Adrenal gland (tissue), 12 donors: ENCODE measurements around the gene RAPGEF4. TPM values are rescaled to one million over a fixed set of nuclear protein-coding genes. Genes with fewer than 3 reads are reported as not detected.

Source experiments
- DNase-seq, 7 donors: peaks; one replicate each; pipeline ENCODE4 v3.0.0-alpha.2; 2019 to 2020
- H3K27ac ChIP-seq, 5 donors: fragments of 200-600 bp; sonication (generic) in 4 of 5; 1 replicate in 3 of 5; 2 replicates in 2 of 5; pipeline versions ENCODE4 v1.5.1 to v1.8.0; 2016 to 2020; ENCODE audit warnings: mild to moderate bottlenecking in 1 of 5
- H3K27me3 ChIP-seq: fragments of 200-600 bp; 2 replicates; pipeline ENCODE4 v1.8.0; 2021
- H3K36me3 ChIP-seq, 2 donors: fragments of 200-600 bp; replicated peaks in 1 of 2; 1 replicate in 1 of 2; 2 replicates in 1 of 2; pipeline versions ENCODE4 v1.5.1 to v1.8.0; 2018 to 2022
- H3K4me1 ChIP-seq, 2 donors: fragments of 200-600 bp; replicated peaks in 1 of 2; 1 replicate in 1 of 2; 2 replicates in 1 of 2; pipeline versions ENCODE4 v1.5.1 to v1.8.0; 2018 to 2021
- H3K4me3 ChIP-seq, 4 donors: fragments of 200-600 bp; sonication (generic) in 3 of 4; one replicate each; pipeline ENCODE4 v1.5.1; 2016 to 2018
- H3K9me3 ChIP-seq, 3 donors: fragments of 200-600 bp; sonication (generic) in 1 of 3; replicated peaks in 1 of 3; 1 replicate in 2 of 3; 2 replicates in 1 of 3; pipeline versions ENCODE4 v1.5.1 to v1.8.0; 2016 to 2021
- POLR2A ChIP-seq, 2 donors: fragments of 450-650 bp; IDR thresholded peaks; one replicate each; pipeline ENCODE4 v1.6.1; 2017; ENCODE audit warnings: antibody characterized with exemption in 2 of 2, mild to moderate bottlenecking in 2 of 2, moderate library complexity in 1 of 2
- WGBS, 4 donors: extraction: QIAGEN DNeasy Blood & Tissue Kit in 2 of 4; methylation state at CpG; one replicate each; pipeline versions ENCODE4 v1.1.5 to v1.1.7; 2013 to 2017; 5-methylcytosine and 5-hydroxymethylcytosine counted together
- intact Hi-C, 2 donors: fragments of 100-400 bp; cut with DNase I; formaldehyde crosslinking; loops; one replicate each; pipeline versions ENCODE4 v1.14.1 to v1.15.0; 2022 to 2023
- polyA plus RNA-seq, 3 donors: library from polyadenylated mRNA; stranded (reverse); fragments of 200-250 nt in 2 of 3; fragments of 350-450 nt in 1 of 3; fragmentation: Illumina TruSeq in 1 of 3; extraction: RNeasy Lipid Tissue Mini Kit (QIAGEN cat#74804) in 1 of 3; gene quantifications; one replicate each; pipeline ENCODE4 v1.2.3, GENCODE V29; 2013 to 2014
- total RNA-seq, 9 donors: library from RNA; depleted of rRNA in 4 of 9; stranded (reverse); fragments of >200 nt in 4 of 9; fragments of 120-200 nt in 1 of 9; fragmentation: NEBNext Ultra II Directional in 1 of 9; extraction: Animal tissue kit (Norgen Biotek cat#: 25700) in 1 of 9; gene quantifications; one replicate each; pipeline versions ENCODE4 v1.1.0 to v1.2.4, GENCODE V29; 2013 to 2023
- TF ChIP-seq, protein P1 (sequence below), 6 experiments: fragments of 450-650 bp in 4 of 6; fragments of 200-600 bp in 2 of 6; sonication (generic) in 1 of 6; IDR thresholded peaks; 1 replicate in 5 of 6; 2 replicates in 1 of 6; pipeline versions ENCODE4 v1.5.1 to v1.8.0; 2016 to 2021; ENCODE audit warnings: antibody characterized with exemption in 6 of 6, mild to moderate bottlenecking in 2 of 6, moderate library complexity in 1 of 6
- donor health status: healthy with polysubstance abuse.
- donor health status: Bipolar disorder and iron deficiency.
- donor health status: DM: yes; HTN: yes; CAD: no.
- donor health status: DM: no; HTN: no; CAD: no.
- donor health status: DM: no; HTN: no; CAD: no.
- donor health status: DM: yes; HTN: yes; CAD: no.

RAPGEF4 gene
- total and polyA plus RNA-seq, 12 donors, result 24.8 to 288 (median 101) TPM

DNA sequence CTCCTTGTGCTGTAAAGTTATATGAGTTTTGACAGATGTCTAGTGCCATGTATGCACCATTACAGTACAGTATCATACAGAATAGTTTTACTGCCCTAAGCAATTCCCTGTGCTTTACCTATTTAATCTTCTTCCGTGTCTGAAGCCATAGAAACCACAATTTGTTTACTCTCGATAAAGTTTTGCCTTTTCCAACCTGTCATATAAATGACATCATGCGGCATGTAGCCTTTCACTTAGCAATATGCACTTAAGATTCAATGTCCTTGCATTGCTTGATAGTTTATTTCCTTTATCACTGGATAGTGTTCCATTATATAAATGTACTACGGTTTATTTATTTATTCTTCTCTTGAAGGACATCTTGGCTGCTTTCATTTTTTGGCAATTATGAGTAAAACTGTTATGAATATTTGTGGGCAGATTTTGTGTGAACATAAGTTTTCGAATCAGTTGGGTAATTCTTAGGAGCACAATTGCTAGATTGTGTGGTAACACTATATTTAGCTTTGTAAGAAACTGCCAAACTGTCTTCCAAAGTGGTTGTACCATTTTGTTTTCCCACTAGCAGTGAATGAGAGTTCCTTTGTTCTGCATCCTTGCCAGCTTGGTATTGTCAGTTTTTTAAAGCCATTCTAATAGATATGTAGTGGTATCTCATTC lies 203.2 kb downstream of the RAPGEF4 start:
- intact Hi-C loops, result no loop called here

DNA sequence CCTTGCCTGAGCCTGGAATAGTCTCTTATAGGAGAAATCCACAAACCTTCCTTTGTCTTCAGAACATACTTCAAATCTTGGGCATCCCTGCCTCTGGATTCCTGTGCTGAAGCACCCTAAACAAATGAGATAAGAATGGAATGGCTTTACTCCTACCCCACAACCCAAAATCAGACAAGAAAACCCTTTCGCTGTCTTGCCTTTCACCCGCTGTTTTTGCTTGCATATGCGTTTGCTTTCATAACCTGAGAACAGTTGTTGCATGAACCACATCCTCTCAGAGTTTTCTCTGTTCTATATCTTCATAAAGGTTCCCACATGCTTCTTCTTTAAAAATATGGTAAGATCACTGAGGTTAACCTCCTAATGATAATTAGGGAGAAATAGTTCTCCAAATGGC lies 207.9 kb downstream of the RAPGEF4 start:
- Histone ChIP-seq H3K4me3 (no peak overlapping the region), H3K4me1 (peaks cover 25 to 29% of the 10 kb centered on the region in 2 donors), H3K27ac (no peak overlapping the region), H3K9me3 (no peaks in the 10 kb centered on the region), H3K36me3 (no peaks in the 10 kb centered on the region), H3K27me3 (no peaks in the 10 kb centered on the region)
- 79 to 90% (median 84%) methylated on average over 3 of the region's 3 CpGs for WGBS, 4 donors
- DNase-seq, result no peak
- TF ChIP-seq, protein P1, sequence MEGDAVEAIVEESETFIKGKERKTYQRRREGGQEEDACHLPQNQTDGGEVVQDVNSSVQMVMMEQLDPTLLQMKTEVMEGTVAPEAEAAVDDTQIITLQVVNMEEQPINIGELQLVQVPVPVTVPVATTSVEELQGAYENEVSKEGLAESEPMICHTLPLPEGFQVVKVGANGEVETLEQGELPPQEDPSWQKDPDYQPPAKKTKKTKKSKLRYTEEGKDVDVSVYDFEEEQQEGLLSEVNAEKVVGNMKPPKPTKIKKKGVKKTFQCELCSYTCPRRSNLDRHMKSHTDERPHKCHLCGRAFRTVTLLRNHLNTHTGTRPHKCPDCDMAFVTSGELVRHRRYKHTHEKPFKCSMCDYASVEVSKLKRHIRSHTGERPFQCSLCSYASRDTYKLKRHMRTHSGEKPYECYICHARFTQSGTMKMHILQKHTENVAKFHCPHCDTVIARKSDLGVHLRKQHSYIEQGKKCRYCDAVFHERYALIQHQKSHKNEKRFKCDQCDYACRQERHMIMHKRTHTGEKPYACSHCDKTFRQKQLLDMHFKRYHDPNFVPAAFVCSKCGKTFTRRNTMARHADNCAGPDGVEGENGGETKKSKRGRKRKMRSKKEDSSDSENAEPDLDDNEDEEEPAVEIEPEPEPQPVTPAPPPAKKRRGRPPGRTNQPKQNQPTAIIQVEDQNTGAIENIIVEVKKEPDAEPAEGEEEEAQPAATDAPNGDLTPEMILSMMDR (IDR thresholded peaks at IDR 0.05), result no peak
- TF ChIP-seq POLR2A (IDR thresholded peaks at IDR 0.05), result no peak
- intact Hi-C loops, result no loop called here

More for the DNA sequence above, 203.2 kb downstream of the RAPGEF4 start:
- H3K9me3 ChIP-seq, result no peaks in the 10 kb centered on the region
- H3K27me3 ChIP-seq, result no peaks in the 10 kb centered on the region
- H3K36me3 ChIP-seq, result no peaks in the 10 kb centered on the region
- no peak overlapping the region for H3K4me3 ChIP-seq
- no peak for DNase-seq
- peaks cover 9 to 22% of the 10 kb centered on the region in 2 donors for H3K4me1 ChIP-seq
- TF ChIP-seq, protein P1 (IDR thresholded peaks at IDR 0.05), result no peak
- TF ChIP-seq POLR2A (IDR thresholded peaks at IDR 0.05), result no peak
- peak overlapping the region in 2 of 5 donors; percentile 11 to 25 for H3K27ac ChIP-seq
- 53 to 71% (median 55%) methylated on average over 5 of the region's 5 CpGs for WGBS, 4 donors

DNA sequence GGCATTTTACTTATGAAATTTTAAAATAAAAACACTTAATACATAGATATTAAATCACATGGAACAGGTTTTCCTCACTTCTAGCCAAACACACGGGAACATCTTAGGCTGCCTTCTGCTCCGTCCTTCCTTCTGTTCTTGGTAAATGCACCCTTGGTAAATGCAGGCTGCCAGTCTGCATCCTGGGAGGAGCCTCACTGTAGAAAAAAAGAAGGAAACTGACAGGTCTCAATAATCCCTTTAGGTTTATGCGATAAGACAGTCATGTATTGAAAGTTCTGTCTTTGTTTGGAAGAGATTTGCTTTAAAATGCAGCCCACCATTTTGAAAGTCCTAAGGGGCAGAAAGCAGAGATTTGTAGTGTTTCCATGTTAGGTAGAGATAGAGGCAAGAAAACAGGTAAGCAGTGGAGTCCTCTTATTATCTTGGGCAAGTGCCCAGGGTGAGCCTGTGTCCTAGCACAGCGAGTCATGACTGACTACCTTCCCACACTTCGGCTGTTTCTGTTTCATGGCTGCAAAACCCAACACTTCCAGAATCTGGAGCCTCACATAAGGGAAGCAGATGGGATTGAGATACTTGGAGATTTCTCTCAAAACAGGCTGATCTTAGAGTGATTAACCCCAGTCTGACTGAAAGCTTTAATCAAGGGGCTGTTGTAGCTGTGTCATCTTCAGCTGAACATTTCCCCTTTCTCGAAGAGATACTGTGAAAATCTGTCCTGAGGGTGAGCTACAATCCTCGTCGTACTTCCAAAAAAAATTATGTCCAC lies 208.6 kb downstream of the RAPGEF4 start:
- peaks cover 19 to 29% of the 10 kb centered on the region in 2 donors for H3K4me1 ChIP-seq
- 48 to 68% (median 58%) methylated on average over 8 of the region's 8 CpGs for WGBS, 4 donors
- no peaks in the 10 kb centered on the region for H3K9me3 ChIP-seq
- H3K36me3 ChIP-seq, result no peaks in the 10 kb centered on the region
- H3K4me3 ChIP-seq, result no peak overlapping the region
- intact Hi-C loops, result no loop called here
- no peak overlapping the region for H3K27ac ChIP-seq
- TF ChIP-seq POLR2A (IDR thresholded peaks at IDR 0.05), result no peak
- TF ChIP-seq, protein P1 (IDR thresholded peaks at IDR 0.05), result no peak
- DNase-seq, result no peak
- no peaks in the 10 kb centered on the region for H3K27me3 ChIP-seq

DNA sequence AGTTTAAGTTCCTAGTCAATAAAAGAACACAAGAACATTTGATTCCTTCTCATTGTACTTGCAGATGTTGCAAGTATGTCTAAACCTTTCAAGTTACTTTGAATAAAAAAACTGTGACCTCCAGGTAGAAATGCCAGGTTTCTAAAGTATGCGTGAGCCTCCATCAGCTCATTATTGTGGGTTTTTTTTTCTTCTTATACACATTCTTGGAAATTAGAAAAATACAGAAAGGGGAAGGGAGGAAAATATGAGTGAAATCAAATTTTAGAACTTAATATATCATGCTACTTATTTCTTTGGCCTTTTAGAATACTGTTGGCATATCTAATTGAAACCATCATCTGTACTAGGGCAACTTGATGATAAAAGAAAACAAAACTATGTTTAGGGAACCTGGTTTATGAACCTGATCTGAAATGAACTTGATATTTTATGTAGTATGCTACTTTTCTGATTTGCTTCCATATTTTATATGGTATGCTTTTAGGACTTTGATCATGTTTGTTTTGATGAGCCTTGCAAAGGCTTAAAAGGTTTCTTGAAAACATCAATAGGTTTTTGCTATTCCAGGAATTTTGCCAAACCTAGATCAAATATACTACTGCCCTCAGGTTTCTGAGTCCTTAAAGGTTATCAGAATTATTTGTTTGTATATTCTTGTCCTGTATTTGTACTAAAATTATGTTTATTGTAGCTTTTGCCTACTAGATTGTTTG lies 209.3 kb downstream of the RAPGEF4 start:
- Histone ChIP-seq H3K9me3 (no peaks in the 10 kb centered on the region), H3K27ac (no peak overlapping the region), H3K4me3 (no peak overlapping the region), H3K36me3 (no peaks in the 10 kb centered on the region), H3K4me1 (peaks cover 17 to 29% of the 10 kb centered on the region in 2 donors), H3K27me3 (no peaks in the 10 kb centered on the region)
- intact Hi-C loops, result no loop called here
- WGBS, 4 donors, result 86 to 92% (median 90%) methylated on average over 1 of the region's 1 CpG
- no peak for DNase-seq
- no peak for TF ChIP-seq POLR2A (IDR thresholded peaks at IDR 0.05)
- TF ChIP-seq, protein P1 (IDR thresholded peaks at IDR 0.05), result no peak
